Heart left ventricle (tissue), 16 donors: ENCODE data around the gene BST2. TPM values are rescaled to one million over a fixed set of nuclear protein-coding genes. Genes with fewer than 3 reads are reported as not detected.
A peak's percentile ranks its signal among the peaks of the same experiment; 100 is the strongest.

Experiments
- ATAC-seq, 4 donors: fragments of 200-7000 bp; cut with Tn5 transposase; one replicate each; pipeline ENCODE4 v1.9.1; 2020 to 2022; ENCODE audit warnings: moderate library complexity in 4 of 4, mild to moderate bottlenecking in 3 of 4, moderate number of reproducible peaks in 1 of 4
- DNase-seq, 5 donors: peaks; one replicate each; pipeline ENCODE4 v3.0.0-alpha.2; 2020
- H3K27ac ChIP-seq, 12 donors: fragments of 200-600 bp; sonication (generic) in 4 of 12; one replicate each; pipeline versions ENCODE4 v1.5.0 to v1.8.0; 2016 to 2022; ENCODE audit warnings: mild to moderate bottlenecking in 2 of 12
- H3K27me3 ChIP-seq, 9 donors: fragments of 200-600 bp; sonication (generic) in 2 of 9; one replicate each; pipeline versions ENCODE4 v1.5.1 to v1.8.0; 2016 to 2022; ENCODE audit warnings: mild to moderate bottlenecking in 3 of 9
- H3K36me3 ChIP-seq, 9 donors: fragments of 200-600 bp; sonication (generic) in 2 of 9; one replicate each; pipeline versions ENCODE4 v1.5.0 to v1.8.0; 2018 to 2022; ENCODE audit warnings: mild to moderate bottlenecking in 2 of 9
- H3K4me1 ChIP-seq, 12 donors: fragments of 200-600 bp; sonication (generic) in 4 of 12; one replicate each; pipeline versions ENCODE4 v1.5.0 to v1.8.0; 2016 to 2022; ENCODE audit warnings: mild to moderate bottlenecking in 3 of 12
- H3K4me3 ChIP-seq, 12 donors: fragments of 200-600 bp; sonication (generic) in 4 of 12; one replicate each; pipeline versions ENCODE4 v1.5.0 to v1.8.0; 2017 to 2022; ENCODE audit warnings: mild to moderate bottlenecking in 9 of 12, moderate library complexity in 4 of 12
- H3K9me3 ChIP-seq, 12 donors: fragments of 200-600 bp; sonication (generic) in 4 of 12; one replicate each; pipeline versions ENCODE4 v1.5.0 to v1.8.0; 2016 to 2022; ENCODE audit warnings: mild to moderate bottlenecking in 1 of 12
- CTCF ChIP-seq, 12 donors: fragments of 200-600 bp; sonication (generic) in 4 of 12; IDR thresholded peaks; one replicate each; pipeline versions ENCODE4 v1.5.0 to v1.8.0; 2018 to 2022; ENCODE audit warnings: antibody characterized with exemption in 12 of 12, mild to moderate bottlenecking in 5 of 12
- POLR2A ChIP-seq, 2 donors: fragments of 450-650 bp; IDR thresholded peaks; one replicate each; pipeline ENCODE4 v1.6.1; 2017; ENCODE audit warnings: antibody characterized with exemption in 2 of 2, mild to moderate bottlenecking in 2 of 2, moderate library complexity in 2 of 2
- WGBS, 4 donors: extraction: QIAGEN DNeasy Blood & Tissue Kit in 2 of 4; methylation state at CpG; one replicate each; pipeline versions ENCODE4 v1.1.5 to v1.1.7; 2013 to 2018; 5-methylcytosine and 5-hydroxymethylcytosine counted together
- intact Hi-C, 10 donors: fragments of 100-400 bp; cut with DNase I; formaldehyde crosslinking; loops; one replicate each; pipeline versions ENCODE4 v1.11.1 to v1.14.2; 2022
- polyA plus RNA-seq, 2 donors: library from polyadenylated mRNA; stranded (reverse); fragments of 200-250 nt; gene quantifications; one replicate each; pipeline ENCODE4 v1.2.3, GENCODE V29; 2013
- total RNA-seq, 9 donors: library from RNA; depleted of rRNA in 2 of 9; stranded (reverse); fragments of >200 nt in 2 of 9; fragmentation: NEBNext Ultra II Directional in 3 of 9; extraction: Animal tissue kit (Norgen Biotek cat#: 25700) in 3 of 9; gene quantifications; one replicate each; pipeline versions ENCODE4 v1.1.0 to v1.2.4, GENCODE V29; 2016 to 2023
- donor health status: ischemic (EF 13 %, LVEDD 7.1; RV severe dilation, severe dysfunction).
- donor health status: healthy with polysubstance abuse.
- donor health status: DM: no; HTN: yes; CAD: no.
- donor health status: DM: no; HTN: no; CAD: no.
- donor health status: ischemic (EF 25% LVEDD 6.9; RV normal size, moderate dysfunction).
- donor health status: ischemic (EF 25% LVEDD 5.7; RV mildly dilated, moderate dysfunction).
- donor health status: healthy.
- donor health status: DM: yes; HTN: yes; CAD: no.
- donor health status: ischemic (EF 35%, LVEDD 5.7; RV mildly dilated, moderate dysfunction).
- donor health status: nonischemic (EF 11% LVEDD 7.7; RV severe dilation, severe dysfunction).
- donor health status: DM: yes; HTN: yes; CAD: no.
- donor health status: PGD.
- donor health status: ischemic (EF 29% LVEDD 5.4; RV normal size, mild dysfunction).
- donor health status: nonischemic (EF 23%, LVEDD 6.1; RV moderate dilation, normal function).

Gene BST2
- total and polyA plus RNA-seq, 11 donors, result 28.6 to 116 (median 49.4) TPM

GRCh38 chr19:17436094-17436873, 30.9 kb upstream of the BST2 start:
- Histone ChIP-seq H3K27me3 (no peaks in the 10 kb centered on the region), H3K4me3 (no peak overlapping the region), H3K36me3 (peaks cover 0 to 4% (median 0%) of the 10 kb centered on the region in 9 donors), H3K27ac (no peak overlapping the region), H3K4me1 (no peaks in the 10 kb centered on the region), H3K9me3 (peaks cover 0 to 5% (median 0%) of the 10 kb centered on the region in 12 donors)
- ATAC-seq (no peak), DNase-seq (peak in 1 of 5 donors; percentile 37)
- no peak for TF ChIP-seq CTCF (IDR thresholded peaks at IDR 0.05)
- TF ChIP-seq POLR2A (IDR thresholded peaks at IDR 0.05), result no peak
- intact Hi-C loops, result no loop called here
- WGBS, 4 donors, result 95 to 97% (median 97%) methylated on average over 17 to 25 of the region's 25 CpGs

GRCh38 chr19:17435218-17435617, 29.8 kb upstream of the BST2 start:
- ATAC-seq (no peak), DNase-seq (peak in 1 of 5 donors; percentile 17)
- H3K27me3 ChIP-seq, result no peaks in the 10 kb centered on the region
- no peak overlapping the region for H3K27ac ChIP-seq
- H3K4me3 ChIP-seq, result no peak overlapping the region
- WGBS, 4 donors, result 82 to 88% (median 85%) methylated on average over 7 of the region's 7 CpGs
- peaks cover 0 to 5% (median 0%) of the 10 kb centered on the region in 12 donors for H3K9me3 ChIP-seq
- no peaks in the 10 kb centered on the region for H3K4me1 ChIP-seq
- intact Hi-C loops, result no loop called here
- TF ChIP-seq CTCF (IDR thresholded peaks at IDR 0.05) (no peak), POLR2A (IDR thresholded peaks at IDR 0.05) (no peak)
- H3K36me3 ChIP-seq, result peaks cover 0 to 4% (median 0%) of the 10 kb centered on the region in 9 donors

GRCh38 chr19:17431417-17431816, 26.0 kb upstream of the BST2 start:
- no peak for ATAC-seq
- no peak for TF ChIP-seq CTCF (IDR thresholded peaks at IDR 0.05)
- 88 to 90% (median 89%) methylated on average over 7 of the region's 7 CpGs for WGBS, 4 donors
- peaks cover 0 to 5% (median 0%) of the 10 kb centered on the region in 12 donors for H3K9me3 ChIP-seq
- H3K4me3 ChIP-seq, result no peak overlapping the region
- H3K36me3 ChIP-seq, result peaks cover 0 to 4% (median 0%) of the 10 kb centered on the region in 9 donors
- intact Hi-C loops, result no loop called here
- no peaks in the 10 kb centered on the region for H3K4me1 ChIP-seq
- no peak overlapping the region for H3K27ac ChIP-seq
- DNase-seq, result peak in 1 of 5 donors; percentile 3
- no peaks in the 10 kb centered on the region for H3K27me3 ChIP-seq

GRCh38 chr19:17429641-17430113, 24.2 kb upstream of the BST2 start:
- WGBS, 4 donors, result 66 to 74% (median 69%) methylated on average over 16 to 17 of the region's 17 CpGs
- intact Hi-C loops, result no loop called here
- Histone ChIP-seq H3K4me1 (peaks cover 0 to 5% (median 0%) of the 10 kb centered on the region in 12 donors), H3K4me3 (no peak overlapping the region), H3K36me3 (no peaks in the 10 kb centered on the region), H3K9me3 (no peaks in the 10 kb centered on the region), H3K27me3 (no peaks in the 10 kb centered on the region), H3K27ac (no peak overlapping the region)
- no peak for ATAC-seq
- peak in 1 of 5 donors; percentile 41 for DNase-seq
- TF ChIP-seq POLR2A (IDR thresholded peaks at IDR 0.05), result no peak
- TF ChIP-seq CTCF (IDR thresholded peaks at IDR 0.05), result no peak
